Measurements from ENCODE around the gene FAF1.

DNA sequence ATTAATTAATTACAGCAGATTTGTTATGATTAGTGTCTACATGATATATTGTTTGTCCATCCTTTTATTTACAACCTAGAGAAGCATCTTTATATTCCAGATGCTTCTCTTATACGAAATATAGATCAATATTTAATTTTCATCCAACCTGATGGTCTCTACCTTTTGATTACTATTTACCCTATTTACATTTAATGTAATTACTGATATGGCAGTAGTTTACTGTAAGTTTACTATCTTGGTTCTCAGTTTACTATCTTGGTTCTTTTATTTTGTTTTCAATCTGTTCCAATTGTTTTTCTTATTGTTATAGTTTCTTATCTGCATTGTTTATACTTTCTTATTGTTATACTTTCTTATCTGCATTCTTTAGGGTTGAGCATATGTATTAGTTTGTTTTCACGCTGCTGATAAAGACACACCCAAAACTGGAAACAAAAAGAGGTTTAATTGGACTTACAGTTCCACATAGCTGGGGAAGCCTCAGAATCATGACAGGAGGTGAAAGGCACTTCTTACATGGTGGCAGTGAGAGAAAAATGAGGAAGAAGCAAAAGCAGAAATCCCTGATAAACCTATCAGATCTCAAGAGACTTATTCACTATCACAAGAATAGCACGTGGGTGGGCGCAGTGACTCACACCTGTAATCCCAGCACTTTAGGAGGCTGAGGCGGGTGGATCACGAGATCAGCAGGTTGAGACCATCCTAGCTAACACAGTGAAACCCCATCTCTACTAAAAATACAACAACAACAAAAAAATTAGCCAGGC lies 28.9 kb downstream of the FAF1 start:
- no peak for TF ChIP-seq CTCF (IDR thresholded peaks at IDR 0.05)
- TF ChIP-seq POLR2A (IDR thresholded peaks at IDR 0.05): no peak

Data from lower leg skin (tissue), 3 donors.